HepG2 (cell line): ENCODE data around the gene TUBGCP6. TPM values are rescaled to one million over a fixed set of nuclear protein-coding genes. Genes with fewer than 3 reads are reported as not detected.

Experiments
- FOSL1 ChIP-seq: sonication (generic); formaldehyde crosslinking; IDR thresholded peaks from 2 replicates; pipeline ENCODE4 v1.9.0; 2021; ENCODE audit warnings: missing genetic modification reagents, borderline replicate concordance
- SRY ChIP-seq: sonication (generic); formaldehyde crosslinking; IDR thresholded peaks from 2 replicates; pipeline ENCODE4 v1.8.0; 2022; ENCODE audit warnings: mild to moderate bottlenecking, missing genetic modification reagents
- ZNF207 ChIP-seq: fragments of 450-650 bp; IDR thresholded peaks from 2 replicates; pipeline ENCODE4 v1.6.1; 2016; ENCODE audit warnings: antibody characterized with exemption, borderline replicate concordance
- ZNF24 ChIP-seq: fragments of 450-650 bp; IDR thresholded peaks from 2 replicates; pipeline ENCODE4 v1.6.1; 2017; ENCODE audit warnings: antibody characterized with exemption, mild to moderate bottlenecking
- ZNF30 ChIP-seq: sonication (generic); formaldehyde crosslinking; IDR thresholded peaks from 2 replicates; pipeline ENCODE4 v1.5.0; 2020; ENCODE audit warnings: mild to moderate bottlenecking, missing genetic modification reagents
- ZNF891 ChIP-seq: sonication (generic); formaldehyde crosslinking; IDR thresholded peaks from 2 replicates; pipeline ENCODE4 v1.5.0; 2020; ENCODE audit warnings: mild to moderate bottlenecking, missing genetic modification reagents
- polyA plus RNA-seq, 8 experiments: library from polyadenylated mRNA; depleted of rRNA in 3 of 8; stranded (reverse) in 7 of 8; unstranded in 1 of 8; fragments of >200 nt; fragmentation: Illumina TruSeq in 4 of 8; extraction: Trizol in 4 of 8; gene quantifications; 2 replicates each; pipeline versions ENCODE4 v1.2.1 to v1.2.3, GENCODE V29; 2011 to 2016; ENCODE audit warnings: low read depth in 4 of 8, missing spikeins in 1 of 8, mixed read lengths in 1 of 8; ENCODE audit not compliant: insufficient read depth in 1 of 8
- total RNA-seq, 5 experiments: library from RNA; depleted of rRNA; stranded (reverse); fragments of >200 nt; fragmentation: Illumina TruSeq; extraction: Trizol; gene quantifications; 2 replicates each; pipeline ENCODE4 v1.2.3, GENCODE V29; 2016; ENCODE audit warnings: low read depth in 1 of 5
- TF ChIP-seq, protein P1 (sequence below): sonication (generic); formaldehyde crosslinking; IDR thresholded peaks from 2 replicates; pipeline ENCODE4 v1.4.0; 2020; ENCODE audit warnings: missing genetic modification reagents
- TF ChIP-seq, protein P2 (sequence below): sonication (generic); formaldehyde crosslinking; IDR thresholded peaks from 2 replicates; pipeline ENCODE4 v1.4.0; 2020; ENCODE audit warnings: missing genetic modification reagents
- TF ChIP-seq, protein P3 (sequence below): sonication (generic); formaldehyde crosslinking; IDR thresholded peaks from 2 replicates; pipeline ENCODE4 v1.4.0; 2020; ENCODE audit warnings: missing genetic modification reagents
- TF ChIP-seq, protein P4 (sequence below): sonication (generic); formaldehyde crosslinking; IDR thresholded peaks from 2 replicates; pipeline ENCODE4 v1.8.1; 2023; ENCODE audit warnings: mild to moderate bottlenecking, missing genetic modification reagents
- TF ChIP-seq, protein P5 (sequence below): conservative IDR thresholded peaks from 2 replicates; pipeline ENCODE4 v1.6.1; 2018; ENCODE audit warnings: missing genetic modification reagents
- TF ChIP-seq, protein P6 (sequence below): sonication (generic); formaldehyde crosslinking; IDR thresholded peaks from 2 replicates; pipeline ENCODE4 v1.5.0; 2020; ENCODE audit warnings: mild to moderate bottlenecking, missing genetic modification reagents, borderline replicate concordance

The TUBGCP6 gene
- total and polyA plus RNA-seq, 2 of the 13 experiments (the other 11 are each of a cell fraction or from before 2014, with no cell fraction given), result 14.6 to 15.7 TPM

DNA sequence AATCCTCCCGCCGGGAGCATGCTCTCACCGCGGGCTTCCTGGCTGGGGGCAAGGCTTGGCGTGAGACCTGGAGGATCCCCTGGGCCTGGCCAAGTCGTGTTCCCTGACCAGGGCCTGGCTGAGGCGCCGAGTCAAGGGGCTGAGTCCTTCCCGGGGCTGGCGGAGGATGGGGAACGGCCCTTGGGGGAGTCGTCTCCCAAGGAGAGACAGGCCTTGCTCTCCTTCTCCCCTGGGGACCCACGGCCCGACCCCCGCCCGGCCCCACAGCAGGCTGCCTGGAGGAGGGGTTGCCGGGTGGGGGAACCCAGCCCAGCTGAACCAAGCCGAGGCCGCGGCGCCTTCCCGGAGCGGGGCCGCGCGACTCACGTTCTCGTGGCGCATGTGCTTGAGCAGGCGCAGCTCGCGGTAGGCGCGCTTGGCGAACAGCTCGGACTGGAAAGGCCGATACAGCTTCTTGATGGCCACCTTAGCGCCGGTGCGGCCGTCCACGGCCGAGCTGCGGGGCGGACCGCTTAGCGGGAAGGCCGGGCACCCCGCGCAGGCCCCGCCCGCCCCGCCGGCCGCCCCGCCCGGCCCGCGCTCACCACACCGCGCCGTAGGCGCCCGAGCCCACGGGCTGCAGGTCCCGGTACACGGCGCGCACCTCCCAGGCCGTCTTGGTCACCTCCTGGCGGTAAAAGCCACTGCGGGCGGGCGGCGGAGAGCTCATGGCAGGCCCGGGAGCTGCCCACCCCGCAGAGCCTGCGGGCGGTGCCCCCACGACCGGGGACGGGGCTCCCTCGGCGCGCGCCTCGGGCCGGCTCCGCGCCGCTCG, 16.2 kb upstream of the TUBGCP6 start (continued):
- TF ChIP-seq, protein P1, sequence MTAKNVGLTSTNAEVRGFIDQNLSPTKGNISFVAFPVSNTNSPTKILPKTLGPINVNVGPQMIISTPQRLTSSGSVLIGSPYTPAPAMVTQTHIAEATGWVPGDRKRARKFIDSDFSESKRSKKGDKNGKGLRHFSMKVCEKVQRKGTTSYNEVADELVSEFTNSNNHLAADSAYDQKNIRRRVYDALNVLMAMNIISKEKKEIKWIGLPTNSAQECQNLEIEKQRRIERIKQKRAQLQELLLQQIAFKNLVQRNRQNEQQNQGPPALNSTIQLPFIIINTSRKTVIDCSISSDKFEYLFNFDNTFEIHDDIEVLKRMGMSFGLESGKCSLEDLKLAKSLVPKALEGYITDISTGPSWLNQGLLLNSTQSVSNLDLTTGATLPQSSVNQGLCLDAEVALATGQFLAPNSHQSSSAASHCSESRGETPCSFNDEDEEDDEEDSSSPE (CRISPR knock-in tag), result peak; percentile 42; the same call in 1 of the 2 replicates
- TF ChIP-seq, protein P2, sequence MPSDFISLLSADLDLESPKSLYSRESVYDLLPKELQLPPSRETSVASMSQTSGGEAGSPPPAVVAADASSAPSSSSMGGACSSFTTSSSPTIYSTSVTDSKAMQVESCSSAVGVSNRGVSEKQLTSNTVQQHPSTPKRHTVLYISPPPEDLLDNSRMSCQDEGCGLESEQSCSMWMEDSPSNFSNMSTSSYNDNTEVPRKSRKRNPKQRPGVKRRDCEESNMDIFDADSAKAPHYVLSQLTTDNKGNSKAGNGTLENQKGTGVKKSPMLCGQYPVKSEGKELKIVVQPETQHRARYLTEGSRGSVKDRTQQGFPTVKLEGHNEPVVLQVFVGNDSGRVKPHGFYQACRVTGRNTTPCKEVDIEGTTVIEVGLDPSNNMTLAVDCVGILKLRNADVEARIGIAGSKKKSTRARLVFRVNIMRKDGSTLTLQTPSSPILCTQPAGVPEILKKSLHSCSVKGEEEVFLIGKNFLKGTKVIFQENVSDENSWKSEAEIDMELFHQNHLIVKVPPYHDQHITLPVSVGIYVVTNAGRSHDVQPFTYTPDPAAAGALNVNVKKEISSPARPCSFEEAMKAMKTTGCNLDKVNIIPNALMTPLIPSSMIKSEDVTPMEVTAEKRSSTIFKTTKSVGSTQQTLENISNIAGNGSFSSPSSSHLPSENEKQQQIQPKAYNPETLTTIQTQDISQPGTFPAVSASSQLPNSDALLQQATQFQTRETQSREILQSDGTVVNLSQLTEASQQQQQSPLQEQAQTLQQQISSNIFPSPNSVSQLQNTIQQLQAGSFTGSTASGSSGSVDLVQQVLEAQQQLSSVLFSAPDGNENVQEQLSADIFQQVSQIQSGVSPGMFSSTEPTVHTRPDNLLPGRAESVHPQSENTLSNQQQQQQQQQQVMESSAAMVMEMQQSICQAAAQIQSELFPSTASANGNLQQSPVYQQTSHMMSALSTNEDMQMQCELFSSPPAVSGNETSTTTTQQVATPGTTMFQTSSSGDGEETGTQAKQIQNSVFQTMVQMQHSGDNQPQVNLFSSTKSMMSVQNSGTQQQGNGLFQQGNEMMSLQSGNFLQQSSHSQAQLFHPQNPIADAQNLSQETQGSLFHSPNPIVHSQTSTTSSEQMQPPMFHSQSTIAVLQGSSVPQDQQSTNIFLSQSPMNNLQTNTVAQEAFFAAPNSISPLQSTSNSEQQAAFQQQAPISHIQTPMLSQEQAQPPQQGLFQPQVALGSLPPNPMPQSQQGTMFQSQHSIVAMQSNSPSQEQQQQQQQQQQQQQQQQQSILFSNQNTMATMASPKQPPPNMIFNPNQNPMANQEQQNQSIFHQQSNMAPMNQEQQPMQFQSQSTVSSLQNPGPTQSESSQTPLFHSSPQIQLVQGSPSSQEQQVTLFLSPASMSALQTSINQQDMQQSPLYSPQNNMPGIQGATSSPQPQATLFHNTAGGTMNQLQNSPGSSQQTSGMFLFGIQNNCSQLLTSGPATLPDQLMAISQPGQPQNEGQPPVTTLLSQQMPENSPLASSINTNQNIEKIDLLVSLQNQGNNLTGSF, result no peak
- TF ChIP-seq FOSL1 (CRISPR knock-in tag), result no peak
- no peak for TF ChIP-seq ZNF24
- TF ChIP-seq, protein P3, sequence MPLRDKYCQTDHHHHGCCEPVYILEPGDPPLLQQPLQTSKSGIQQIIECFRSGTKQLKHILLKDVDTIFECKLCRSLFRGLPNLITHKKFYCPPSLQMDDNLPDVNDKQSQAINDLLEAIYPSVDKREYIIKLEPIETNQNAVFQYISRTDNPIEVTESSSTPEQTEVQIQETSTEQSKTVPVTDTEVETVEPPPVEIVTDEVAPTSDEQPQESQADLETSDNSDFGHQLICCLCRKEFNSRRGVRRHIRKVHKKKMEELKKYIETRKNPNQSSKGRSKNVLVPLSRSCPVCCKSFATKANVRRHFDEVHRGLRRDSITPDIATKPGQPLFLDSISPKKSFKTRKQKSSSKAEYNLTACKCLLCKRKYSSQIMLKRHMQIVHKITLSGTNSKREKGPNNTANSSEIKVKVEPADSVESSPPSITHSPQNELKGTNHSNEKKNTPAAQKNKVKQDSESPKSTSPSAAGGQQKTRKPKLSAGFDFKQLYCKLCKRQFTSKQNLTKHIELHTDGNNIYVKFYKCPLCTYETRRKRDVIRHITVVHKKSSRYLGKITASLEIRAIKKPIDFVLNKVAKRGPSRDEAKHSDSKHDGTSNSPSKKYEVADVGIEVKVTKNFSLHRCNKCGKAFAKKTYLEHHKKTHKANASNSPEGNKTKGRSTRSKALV (CRISPR knock-in tag), result peak; percentile 89; the same call in 1 of the 2 replicates
- no peak for TF ChIP-seq ZNF207
- TF ChIP-seq, protein P4, sequence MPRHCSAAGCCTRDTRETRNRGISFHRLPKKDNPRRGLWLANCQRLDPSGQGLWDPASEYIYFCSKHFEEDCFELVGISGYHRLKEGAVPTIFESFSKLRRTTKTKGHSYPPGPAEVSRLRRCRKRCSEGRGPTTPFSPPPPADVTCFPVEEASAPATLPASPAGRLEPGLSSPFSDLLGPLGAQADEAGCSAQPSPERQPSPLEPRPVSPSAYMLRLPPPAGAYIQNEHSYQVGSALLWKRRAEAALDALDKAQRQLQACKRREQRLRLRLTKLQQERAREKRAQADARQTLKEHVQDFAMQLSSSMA, result 0 out of 2 replicates have a peak, but pooled peaks have one; percentile 18
- 0 out of 2 replicates have a peak, but pooled peaks have one; percentile 57 for TF ChIP-seq ZNF30
- TF ChIP-seq SRY (CRISPR knock-in tag), result 0 out of 2 replicates have a peak, but pooled peaks have one; percentile 34
- TF ChIP-seq, protein P5, sequence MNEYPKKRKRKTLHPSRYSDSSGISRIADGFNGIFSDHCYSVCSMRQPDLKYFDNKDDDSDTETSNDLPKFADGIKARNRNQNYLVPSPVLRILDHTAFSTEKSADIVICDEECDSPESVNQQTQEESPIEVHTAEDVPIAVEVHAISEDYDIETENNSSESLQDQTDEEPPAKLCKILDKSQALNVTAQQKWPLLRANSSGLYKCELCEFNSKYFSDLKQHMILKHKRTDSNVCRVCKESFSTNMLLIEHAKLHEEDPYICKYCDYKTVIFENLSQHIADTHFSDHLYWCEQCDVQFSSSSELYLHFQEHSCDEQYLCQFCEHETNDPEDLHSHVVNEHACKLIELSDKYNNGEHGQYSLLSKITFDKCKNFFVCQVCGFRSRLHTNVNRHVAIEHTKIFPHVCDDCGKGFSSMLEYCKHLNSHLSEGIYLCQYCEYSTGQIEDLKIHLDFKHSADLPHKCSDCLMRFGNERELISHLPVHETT, result 0 out of 2 replicates have a peak, but pooled peaks have one; percentile 42
- TF ChIP-seq, protein P6, sequence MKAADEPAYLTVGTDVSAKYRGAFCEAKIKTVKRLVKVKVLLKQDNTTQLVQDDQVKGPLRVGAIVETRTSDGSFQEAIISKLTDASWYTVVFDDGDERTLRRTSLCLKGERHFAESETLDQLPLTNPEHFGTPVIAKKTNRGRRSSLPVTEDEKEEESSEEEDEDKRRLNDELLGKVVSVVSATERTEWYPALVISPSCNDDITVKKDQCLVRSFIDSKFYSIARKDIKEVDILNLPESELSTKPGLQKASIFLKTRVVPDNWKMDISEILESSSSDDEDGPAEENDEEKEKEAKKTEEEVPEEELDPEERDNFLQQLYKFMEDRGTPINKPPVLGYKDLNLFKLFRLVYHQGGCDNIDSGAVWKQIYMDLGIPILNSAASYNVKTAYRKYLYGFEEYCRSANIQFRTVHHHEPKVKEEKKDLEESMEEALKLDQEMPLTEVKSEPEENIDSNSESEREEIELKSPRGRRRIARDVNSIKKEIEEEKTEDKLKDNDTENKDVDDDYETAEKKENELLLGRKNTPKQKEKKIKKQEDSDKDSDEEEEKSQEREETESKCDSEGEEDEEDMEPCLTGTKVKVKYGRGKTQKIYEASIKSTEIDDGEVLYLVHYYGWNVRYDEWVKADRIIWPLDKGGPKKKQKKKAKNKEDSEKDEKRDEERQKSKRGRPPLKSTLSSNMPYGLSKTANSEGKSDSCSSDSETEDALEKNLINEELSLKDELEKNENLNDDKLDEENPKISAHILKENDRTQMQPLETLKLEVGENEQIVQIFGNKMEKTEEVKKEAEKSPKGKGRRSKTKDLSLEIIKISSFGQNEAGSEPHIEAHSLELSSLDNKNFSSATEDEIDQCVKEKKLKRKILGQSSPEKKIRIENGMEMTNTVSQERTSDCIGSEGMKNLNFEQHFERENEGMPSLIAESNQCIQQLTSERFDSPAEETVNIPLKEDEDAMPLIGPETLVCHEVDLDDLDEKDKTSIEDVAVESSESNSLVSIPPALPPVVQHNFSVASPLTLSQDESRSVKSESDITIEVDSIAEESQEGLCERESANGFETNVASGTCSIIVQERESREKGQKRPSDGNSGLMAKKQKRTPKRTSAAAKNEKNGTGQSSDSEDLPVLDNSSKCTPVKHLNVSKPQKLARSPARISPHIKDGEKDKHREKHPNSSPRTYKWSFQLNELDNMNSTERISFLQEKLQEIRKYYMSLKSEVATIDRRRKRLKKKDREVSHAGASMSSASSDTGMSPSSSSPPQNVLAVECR (CRISPR knock-in tag), result peak; percentile 53
- TF ChIP-seq ZNF891 (CRISPR knock-in tag), result peak; percentile 61; the same call in 1 of the 2 replicates
